Measurements from ENCODE around the gene AJAP1. TPM values are rescaled to one million over a fixed set of nuclear protein-coding genes. Genes with fewer than 3 reads are reported as not detected.

Gene AJAP1
- total and polyA plus RNA-seq, 2 experiments from 2014 or later, result 0.13 to 0.64 TPM

GRCh38 chr1:4695241-4695640 lies 40.8 kb downstream of the AJAP1 start:
- H4K20me1 ChIP-seq (ENCODE audit: insufficient read depth, poor library complexity, severe bottlenecking), result no peaks in the 10 kb centered on the region
- DNase-seq (ENCODE audit: low spot score), result no peak
- no peak overlapping the region for H3K4me2 ChIP-seq
- no peak overlapping the region for H3K4me3 ChIP-seq
- no peaks in the 10 kb centered on the region for H3K36me3 ChIP-seq (replicated peaks; ENCODE audit: insufficient read depth, low read depth)
- no peaks in the 10 kb centered on the region for H3K4me1 ChIP-seq (ENCODE audit: insufficient read depth)
- H3K27me3 ChIP-seq, result no peaks in the 10 kb centered on the region
- WGBS (ENCODE audit: low lambda C conversion rate, missing lambda C conversion rate), result 88% methylated on average over 8 of the region's 8 CpGs
- H3K79me2 ChIP-seq, result no peaks in the 10 kb centered on the region
- no peak overlapping the region for H2AFZ ChIP-seq
- TF ChIP-seq EZH2phosphoT487 (IDR thresholded peaks at IDR 0.05; ENCODE audit: low read depth, severe bottlenecking, unreplicated experiment) (no peak), EZH2 (IDR thresholded peaks at IDR 0.05; ENCODE audit: borderline replicate concordance) (no peak), CTCF (IDR thresholded peaks at IDR 0.05; ENCODE audit: poor library complexity) (no peak)
- H3K9me3 ChIP-seq (ENCODE audit: low read depth), result no peaks in the 10 kb centered on the region
- no peak overlapping the region for H3K27ac ChIP-seq
- no peaks in the 10 kb centered on the region for H3K9me2 ChIP-seq (replicated peaks; ENCODE audit: insufficient read depth)

GRCh38 chr1:4696161-4696745 lies 41.8 kb downstream of the AJAP1 start:
- no peak overlapping the region for H3K4me3 ChIP-seq
- no peak for TF ChIP-seq CTCF (IDR thresholded peaks at IDR 0.05; ENCODE audit: poor library complexity)
- TF ChIP-seq EZH2phosphoT487 (IDR thresholded peaks at IDR 0.05; ENCODE audit: low read depth, severe bottlenecking, unreplicated experiment), result no peak
- TF ChIP-seq EZH2 (IDR thresholded peaks at IDR 0.05; ENCODE audit: borderline replicate concordance), result no peak
- no peaks in the 10 kb centered on the region for H3K27me3 ChIP-seq
- no peaks in the 10 kb centered on the region for H3K36me3 ChIP-seq (replicated peaks; ENCODE audit: insufficient read depth, low read depth)
- no peaks in the 10 kb centered on the region for H3K79me2 ChIP-seq
- H3K27ac ChIP-seq, result no peak overlapping the region
- H3K4me2 ChIP-seq, result no peak overlapping the region
- H4K20me1 ChIP-seq (ENCODE audit: insufficient read depth, poor library complexity, severe bottlenecking), result no peaks in the 10 kb centered on the region
- WGBS (ENCODE audit: low lambda C conversion rate, missing lambda C conversion rate), result 88% methylated on average over 12 of the region's 12 CpGs
- H3K9me3 ChIP-seq (ENCODE audit: low read depth), result no peaks in the 10 kb centered on the region
- H2AFZ ChIP-seq, result no peak overlapping the region
- DNase-seq (ENCODE audit: low spot score), result no peak
- H3K4me1 ChIP-seq (ENCODE audit: insufficient read depth), result no peaks in the 10 kb centered on the region
- H3K9me2 ChIP-seq (replicated peaks; ENCODE audit: insufficient read depth), result no peaks in the 10 kb centered on the region

- Histone ChIP-seq H3K27me3 (no peaks in the 10 kb centered on the region), H3K9me3 (ENCODE audit: low read depth) (no peaks in the 10 kb centered on the region), H4K20me1 (ENCODE audit: insufficient read depth, poor library complexity, severe bottlenecking) (no peaks in the 10 kb centered on the region), H3K9me2 (replicated peaks; ENCODE audit: insufficient read depth) (no peaks in the 10 kb centered on the region), H3K4me2 (no peak overlapping the region), H3K4me1 (ENCODE audit: insufficient read depth) (no peaks in the 10 kb centered on the region), H3K27ac (no peak overlapping the region), H3K79me2 (no peaks in the 10 kb centered on the region), H3K4me3 (no peak overlapping the region), H3K36me3 (replicated peaks; ENCODE audit: insufficient read depth, low read depth) (no peaks in the 10 kb centered on the region), H2AFZ (no peak overlapping the region)
- 91% methylated on average over 2 of the region's 2 CpGs for WGBS (ENCODE audit: low lambda C conversion rate, missing lambda C conversion rate)
- no peak for DNase-seq (ENCODE audit: low spot score)
- TF ChIP-seq EZH2 (IDR thresholded peaks at IDR 0.05; ENCODE audit: borderline replicate concordance) (no peak), EZH2phosphoT487 (IDR thresholded peaks at IDR 0.05; ENCODE audit: low read depth, severe bottlenecking, unreplicated experiment) (no peak), CTCF (IDR thresholded peaks at IDR 0.05; ENCODE audit: poor library complexity) (no peak)
Measured at GRCh38 chr1:4696753-4697152, 42.3 kb downstream of the AJAP1 start.
